A673 (cell line): ENCODE measurements around the gene OR4F6.

Experiments
- EZH2 ChIP-seq: fragments of 200-600 bp; sonication (generic); IDR thresholded peaks from 2 replicates; pipeline ENCODE4 v1.6.1; 2017; ENCODE audit warnings: borderline replicate concordance, low read depth, mild to moderate bottlenecking, mixed read lengths, antibody characterized with exemption, low read length; ENCODE audit not compliant: poor library complexity, severe bottlenecking
- TF ChIP-seq, protein P1 (sequence below): fragments of 300-800, 200-600 bp; sonication (generic); conservative IDR thresholded peaks from 2 replicates; pipeline ENCODE4 v1.5.1; 2017; ENCODE audit warnings: low read depth, mild to moderate bottlenecking, antibody characterized with exemption, low read length, moderate library complexity, mixed read lengths

DNA sequence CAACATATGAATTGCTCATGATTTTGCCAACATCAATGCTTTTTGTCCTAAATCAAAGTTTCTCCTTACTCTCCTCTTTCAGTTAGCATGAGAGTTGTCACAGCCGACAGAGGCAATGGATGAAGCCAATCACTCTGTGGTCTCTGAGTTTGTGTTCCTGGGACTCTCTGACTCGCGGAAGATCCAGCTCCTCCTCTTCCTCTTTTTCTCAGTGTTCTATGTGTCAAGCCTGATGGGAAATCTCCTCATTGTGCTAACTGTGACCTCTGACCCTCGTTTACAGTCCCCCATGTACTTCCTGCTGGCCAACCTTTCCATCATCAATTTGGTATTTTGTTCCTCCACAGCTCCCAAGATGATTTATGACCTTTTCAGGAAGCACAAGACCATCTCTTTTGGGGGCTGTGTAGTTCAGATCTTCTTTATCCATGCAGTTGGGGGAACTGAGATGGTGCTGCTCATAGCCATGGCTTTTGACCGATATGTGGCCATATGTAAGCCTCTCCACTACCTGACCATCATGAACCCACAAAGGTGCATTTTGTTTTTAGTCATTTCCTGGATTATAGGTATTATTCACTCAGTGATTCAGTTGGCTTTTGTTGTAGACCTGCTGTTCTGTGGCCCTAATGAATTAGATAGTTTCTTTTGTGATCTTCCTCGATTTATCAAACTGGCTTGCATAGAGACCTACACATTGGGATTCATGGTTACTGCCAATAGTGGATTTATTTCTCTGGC, 2.5 kb downstream of the OR4F6 start:
- TF ChIP-seq, protein P1, sequence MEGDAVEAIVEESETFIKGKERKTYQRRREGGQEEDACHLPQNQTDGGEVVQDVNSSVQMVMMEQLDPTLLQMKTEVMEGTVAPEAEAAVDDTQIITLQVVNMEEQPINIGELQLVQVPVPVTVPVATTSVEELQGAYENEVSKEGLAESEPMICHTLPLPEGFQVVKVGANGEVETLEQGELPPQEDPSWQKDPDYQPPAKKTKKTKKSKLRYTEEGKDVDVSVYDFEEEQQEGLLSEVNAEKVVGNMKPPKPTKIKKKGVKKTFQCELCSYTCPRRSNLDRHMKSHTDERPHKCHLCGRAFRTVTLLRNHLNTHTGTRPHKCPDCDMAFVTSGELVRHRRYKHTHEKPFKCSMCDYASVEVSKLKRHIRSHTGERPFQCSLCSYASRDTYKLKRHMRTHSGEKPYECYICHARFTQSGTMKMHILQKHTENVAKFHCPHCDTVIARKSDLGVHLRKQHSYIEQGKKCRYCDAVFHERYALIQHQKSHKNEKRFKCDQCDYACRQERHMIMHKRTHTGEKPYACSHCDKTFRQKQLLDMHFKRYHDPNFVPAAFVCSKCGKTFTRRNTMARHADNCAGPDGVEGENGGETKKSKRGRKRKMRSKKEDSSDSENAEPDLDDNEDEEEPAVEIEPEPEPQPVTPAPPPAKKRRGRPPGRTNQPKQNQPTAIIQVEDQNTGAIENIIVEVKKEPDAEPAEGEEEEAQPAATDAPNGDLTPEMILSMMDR: no peak
- TF ChIP-seq EZH2: no peak
